Measurements from ENCODE around the gene INPPL1.

- no peak for TF ChIP-seq CTCF (IDR thresholded peaks at IDR 0.05)
- no peak for TF ChIP-seq POLR2A (IDR thresholded peaks at IDR 0.05)
Observed at GRCh38 chr11:72274435-72274834, 49.9 kb downstream of the INPPL1 start.

Measured in gastroesophageal sphincter (tissue), 3 donors.